ENCODE measurements around the gene EDIL3. TPM values are rescaled to one million over a fixed set of nuclear protein-coding genes. Genes with fewer than 3 reads are reported as not detected.

EDIL3 gene
- total and polyA plus RNA-seq, 2 of the 13 experiments (the other 11 are each of a cell fraction or from before 2014, with no cell fraction given) = 0.01 TPM; not detected in 1

- CTCF ChIA-PET (ENCODE audit: low intra/inter-chr PET ratio, low total read pairs) = no interaction called here
- WGBS (ENCODE audit: low lambda C conversion rate) = 27% methylated on average over 55 of the region's 73 CpGs
- no peak for FAIRE-seq
- Histone ChIP-seq H3K27me3 (ENCODE audit: control insufficient read depth in 1 of 2, insufficient read depth in 2 of 2, low read length in 2 of 2) (peaks cover 2 to 35% of the 10 kb centered on the region in 2 experiments; a peak in 3 of 5 replicates), H3K4me2 (ENCODE audit: low read depth, low read length) (peak overlapping the region; percentile 36; the same call in 1 of the 2 replicates), H3K9ac (ENCODE audit: insufficient read depth, low read depth, low read length) (no peak overlapping the region), H3K79me2 (ENCODE audit: insufficient read depth, low read length) (no peaks in the 10 kb centered on the region), H3K9me3 (ENCODE audit: low read length) (no peaks in the 10 kb centered on the region), H4K20me1 (ENCODE audit: insufficient read depth, low read length) (no peaks in the 10 kb centered on the region), H3K4me1 (ENCODE audit: insufficient read depth, low read length) (peaks cover 16% of the 10 kb centered on the region; the same call in 1 of the 2 replicates), H3K36me3 (replicated peaks in 1 of 2; ENCODE audit: control insufficient read depth in 1 of 2, insufficient read depth in 2 of 2, low read length in 2 of 2) (no peaks in the 10 kb centered on the region), H3K27ac (ENCODE audit: extremely low read length, insufficient read depth, low read length) (no peak overlapping the region), H3K4me3 (replicated peaks in 1 of 3; ENCODE audit: insufficient read depth in 1 of 3, low read depth in 2 of 3, low read length in 3 of 3) (peak overlapping the region in 1 of 3 experiments; percentile 33; a peak in 1 of 6 replicates), H2AFZ (ENCODE audit: low read length) (no peak overlapping the region)
- peak; percentile 33; the same call in 1 of the 2 replicates for TF ChIP-seq MTF2 (CRISPR knock-in tag; IDR thresholded peaks at IDR 0.05; ENCODE audit: borderline replicate concordance)
- TF ChIP-seq ZNF430 (CRISPR knock-in tag; IDR thresholded peaks at IDR 0.05) = no peak
- no TSS peak for BruUV-seq (replicated peaks)
- no peak; the same call in 1 of the 3 replicates for ATAC-seq
- intact Hi-C loops (cut with micrococcal nuclease; ENCODE audit: unreplicated experiment) (no loop called here), in situ Hi-C loops (cut with HindIII; ENCODE audit: extremely low pct_ligation_motif_present, low pct_unique_long_range_greater_than_20kb) (no loop called here)
- POLR2A ChIA-PET = no interaction called here
- no peak for DNase-seq (ENCODE audit: low spot score)
These were observed 670 bp downstream of the EDIL3 start for GRCh38 chr5:84383816-84384603.

- intact Hi-C loops (cut with micrococcal nuclease; ENCODE audit: unreplicated experiment) (no loop called here), in situ Hi-C loops (cut with HindIII; ENCODE audit: extremely low pct_ligation_motif_present, low pct_unique_long_range_greater_than_20kb) (no loop called here)
- DNase-seq (ENCODE audit: low spot score) (no peak), FAIRE-seq (no peak), ATAC-seq (no peak; the same call in 2 of the 3 replicates)
- Histone ChIP-seq H3K4me2 (ENCODE audit: low read depth, low read length) (no peak overlapping the region), H3K4me1 (ENCODE audit: insufficient read depth, low read length) (peaks cover 16% of the 10 kb centered on the region; the same call in 1 of the 2 replicates), H3K4me3 (replicated peaks in 1 of 3; ENCODE audit: insufficient read depth in 1 of 3, low read depth in 2 of 3, low read length in 3 of 3) (no peak overlapping the region), H3K36me3 (replicated peaks in 1 of 2; ENCODE audit: control insufficient read depth in 1 of 2, insufficient read depth in 2 of 2, low read length in 2 of 2) (no peaks in the 10 kb centered on the region), H3K9me3 (ENCODE audit: low read length) (no peaks in the 10 kb centered on the region), H3K27ac (ENCODE audit: extremely low read length, insufficient read depth, low read length) (no peak overlapping the region), H3K79me2 (ENCODE audit: insufficient read depth, low read length) (no peaks in the 10 kb centered on the region), H4K20me1 (ENCODE audit: insufficient read depth, low read length) (no peaks in the 10 kb centered on the region), H2AFZ (ENCODE audit: low read length) (no peak overlapping the region), H3K9ac (ENCODE audit: insufficient read depth, low read depth, low read length) (no peak overlapping the region), H3K27me3 (ENCODE audit: control insufficient read depth in 1 of 2, insufficient read depth in 2 of 2, low read length in 2 of 2) (peaks cover 2 to 35% of the 10 kb centered on the region in 2 experiments; a peak in 3 of 5 replicates)
- 60% methylated on average over 16 of the region's 26 CpGs for WGBS (ENCODE audit: low lambda C conversion rate)
- POLR2A ChIA-PET = no interaction called here
- BruUV-seq (replicated peaks) = no TSS peak
- CTCF ChIA-PET (ENCODE audit: low intra/inter-chr PET ratio, low total read pairs) = no interaction called here
- TF ChIP-seq ZNF598 (CRISPR knock-in tag; IDR thresholded peaks at IDR 0.05; ENCODE audit: borderline replicate concordance) = no peak
- no peak for TF ChIP-seq MYC (CRISPR knock-in tag; IDR thresholded peaks at IDR 0.05; ENCODE audit: borderline replicate concordance)
- no peak for TF ChIP-seq FOXA1 (IDR thresholded peaks at IDR 0.05)
- TF ChIP-seq FOXA1 (CRISPR knock-in tag; IDR thresholded peaks at IDR 0.05) = no peak
- no peak for TF ChIP-seq ZNF580 (CRISPR knock-in tag; IDR thresholded peaks at IDR 0.05; ENCODE audit: borderline replicate concordance, low read depth)
- TF ChIP-seq TBP (CRISPR knock-in tag; IDR thresholded peaks at IDR 0.05) = no peak
- TF ChIP-seq TBX2 (CRISPR knock-in tag; IDR thresholded peaks at IDR 0.05; ENCODE audit: borderline replicate concordance) = no peak
- no peak for TF ChIP-seq ZNF747 (CRISPR knock-in tag; IDR thresholded peaks at IDR 0.05; ENCODE audit: borderline replicate concordance)
- no peak for TF ChIP-seq ZUFSP (CRISPR knock-in tag; IDR thresholded peaks at IDR 0.05; ENCODE audit: borderline replicate concordance)
- no peak for TF ChIP-seq ERF (CRISPR knock-in tag; IDR thresholded peaks at IDR 0.05)
- no peak for TF ChIP-seq ZNF639 (CRISPR knock-in tag; conservative IDR thresholded peaks at IDR 0.05)
- no peak for TF ChIP-seq ZNF83 (CRISPR knock-in tag; IDR thresholded peaks at IDR 0.05; ENCODE audit: borderline replicate concordance)
- no peak for TF ChIP-seq ZNF674 (CRISPR knock-in tag; IDR thresholded peaks at IDR 0.05; ENCODE audit: low read depth)
These were observed 1.3 kb downstream of the EDIL3 start for GRCh38 chr5:84383296-84383815.

All from HepG2 (cell line).